CD4-positive, alpha-beta T cell treated with Interleukin-4 for 4 hours (primary cell): ENCODE data around the gene C4BPB.

ENCODE experiments used
- DNase-seq: peaks from one replicate; pipeline ENCODE4 v3.0.0-alpha.2; 2020

C4BPB gene

DNA sequence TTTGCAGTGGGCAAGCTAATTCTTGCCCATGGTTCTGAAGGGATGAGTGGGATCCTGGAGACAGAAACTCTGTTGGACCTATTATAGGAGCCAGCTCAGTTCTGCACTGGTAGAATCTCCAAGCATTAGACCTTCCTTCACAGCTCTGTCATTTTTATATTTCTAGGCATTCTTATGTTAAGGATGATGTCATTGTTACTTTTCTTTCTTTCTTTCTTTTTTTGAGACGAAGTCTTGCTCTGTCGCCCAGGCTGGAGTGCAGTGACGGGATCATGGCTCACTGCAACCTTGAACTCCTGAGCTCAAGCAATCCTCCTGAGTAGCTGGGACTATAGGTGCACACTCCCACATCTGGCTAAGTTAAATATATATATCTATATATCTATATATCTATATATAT lies 28.1 kb upstream of the C4BPB start:
- DNase-seq: no peak

- DNase-seq: no peak
Measured at GRCh38 chr1:207062058-207062457, 26.6 kb upstream of the C4BPB start.

- no peak for DNase-seq
Measured at GRCh38 chr1:207063014-207063413, 25.6 kb upstream of the C4BPB start.

- DNase-seq: no peak
Measured at GRCh38 chr1:207064561-207064960, 24.1 kb upstream of the C4BPB start.

DNA sequence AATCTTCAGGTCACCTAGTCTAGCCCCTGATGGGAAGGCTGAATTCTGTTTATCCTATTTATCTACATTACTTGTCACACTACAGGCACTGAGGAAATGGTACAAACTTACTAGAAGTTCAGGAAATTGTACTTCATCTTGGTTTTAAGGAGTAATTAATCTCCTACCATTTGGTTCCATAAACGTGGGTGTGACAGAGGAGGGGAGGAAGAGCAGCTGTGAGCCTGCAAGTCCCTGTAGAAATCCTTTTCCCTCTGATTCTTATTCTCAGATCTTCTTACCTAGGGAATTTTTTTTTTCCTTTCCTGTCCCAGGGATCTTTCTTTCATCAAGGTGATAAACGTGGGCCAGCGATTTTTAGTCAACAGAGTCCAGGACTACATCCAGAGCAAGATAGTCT lies 21.5 kb upstream of the C4BPB start:
- DNase-seq: no peak

DNA sequence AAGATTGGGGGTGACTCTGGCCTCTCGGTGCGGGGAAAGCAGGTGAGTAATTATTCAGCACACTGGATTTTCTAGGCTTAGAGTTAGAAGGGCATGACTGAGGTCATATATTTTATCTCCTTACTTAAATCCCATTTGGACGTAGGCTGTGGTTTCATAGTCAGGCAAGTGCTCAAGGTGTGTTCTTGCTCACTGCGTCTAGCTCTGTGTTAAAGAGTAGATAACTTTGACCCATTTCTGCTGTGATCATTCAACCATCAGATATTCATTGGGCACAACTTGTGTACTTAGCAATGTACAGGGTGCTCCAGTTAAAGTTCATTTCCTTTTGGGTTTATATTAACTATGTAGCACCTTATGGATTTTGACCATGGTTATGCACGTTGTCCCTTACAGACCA lies 21.0 kb upstream of the C4BPB start:
- no peak for DNase-seq

GRCh38 chr1:207069061-207069460 lies 19.6 kb upstream of the C4BPB start:
- DNase-seq: no peak

DNA sequence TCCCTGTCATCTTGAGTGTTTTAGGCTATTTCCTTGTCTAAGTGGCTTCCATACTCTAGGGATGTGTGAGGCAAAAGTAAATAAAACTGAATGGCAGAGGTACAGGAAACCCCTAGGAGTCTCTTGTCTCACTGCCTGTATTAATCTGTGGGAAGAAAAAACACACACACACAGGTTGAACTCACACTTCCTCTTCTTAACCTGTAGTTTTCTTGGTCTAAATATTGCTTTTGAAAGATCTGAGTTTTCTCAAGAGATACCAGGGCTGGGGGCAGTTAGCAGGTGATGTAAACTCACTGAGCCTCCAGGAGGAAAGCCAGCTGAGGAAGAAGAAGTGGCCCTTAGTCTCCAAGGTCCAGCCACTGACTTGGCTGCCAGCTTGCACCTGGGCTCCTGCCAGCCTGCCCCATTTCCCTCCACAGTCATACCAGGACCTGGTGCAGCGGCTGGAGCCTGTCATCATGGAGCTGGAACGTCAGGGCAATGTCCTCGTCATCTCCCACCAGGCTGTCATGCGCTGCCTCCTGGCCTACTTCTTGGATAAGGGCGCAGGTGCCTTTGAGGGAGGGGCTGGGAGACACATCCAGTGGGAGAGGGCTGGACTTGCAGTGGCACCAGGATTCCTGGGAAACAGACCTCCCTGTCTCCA lies 18.7 kb upstream of the C4BPB start:
- DNase-seq: no peak

DNA sequence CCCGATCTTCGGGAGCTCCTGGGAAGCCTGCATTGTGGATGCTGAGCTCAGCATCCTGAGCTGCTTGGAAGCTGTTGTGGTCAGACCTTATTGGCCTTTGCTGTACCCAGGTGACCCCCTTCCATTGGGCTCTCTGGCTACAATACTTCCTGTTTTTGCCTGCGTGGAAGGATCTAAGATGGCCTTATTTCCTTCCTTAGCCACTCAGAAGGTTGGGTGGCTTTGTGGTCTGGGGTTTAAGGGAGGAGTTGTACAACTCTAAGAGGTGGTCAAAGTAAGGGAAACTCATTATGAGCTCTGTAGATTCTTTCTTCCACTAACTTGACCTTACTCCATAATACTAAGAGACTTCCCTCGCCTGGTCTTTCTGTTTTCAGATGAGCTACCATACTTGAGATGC lies 17.8 kb upstream of the C4BPB start:
- DNase-seq: no peak

DNA sequence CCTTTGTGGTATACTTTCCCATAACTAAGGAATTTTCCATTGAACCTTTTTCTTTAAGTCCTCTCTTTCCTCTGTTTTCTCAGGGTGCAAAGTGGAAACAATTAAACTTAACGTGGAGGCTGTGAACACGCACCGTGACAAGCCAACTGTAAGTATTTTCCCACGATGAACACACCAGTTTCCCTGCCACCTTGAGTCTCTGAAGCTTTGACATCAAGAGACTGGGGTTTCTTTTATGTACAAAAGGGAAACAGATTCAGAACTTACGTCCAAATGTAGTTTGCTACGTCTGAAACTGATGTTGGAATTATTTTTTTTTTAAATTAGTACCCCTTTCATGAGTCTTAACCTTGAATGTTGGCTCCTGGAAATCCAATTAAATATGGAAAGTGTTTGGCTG lies 17.2 kb upstream of the C4BPB start:
- DNase-seq: no peak

DNA sequence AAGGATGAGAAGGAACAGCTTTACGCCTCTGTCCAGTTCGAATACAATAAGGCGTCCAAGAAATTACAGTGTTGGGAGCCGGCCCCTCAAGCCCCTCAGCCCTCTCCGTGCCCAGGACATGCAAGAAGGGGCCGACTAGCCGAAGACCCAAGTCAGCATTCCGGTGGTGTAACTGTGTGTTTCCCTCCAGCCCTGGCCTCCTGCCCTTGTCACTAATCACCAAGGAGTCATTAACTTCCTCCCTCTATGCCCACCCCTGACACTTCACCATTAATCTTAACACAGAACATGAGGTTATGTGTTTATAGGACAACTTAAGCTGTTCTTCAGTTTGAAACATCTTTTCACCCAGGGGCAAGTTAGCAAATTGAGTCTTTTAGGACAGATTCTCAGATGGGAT lies 16.4 kb upstream of the C4BPB start:
- no peak for DNase-seq

- DNase-seq: no peak
Measured at GRCh38 chr1:207073906-207074820, 14.5 kb upstream of the C4BPB start.

DNA sequence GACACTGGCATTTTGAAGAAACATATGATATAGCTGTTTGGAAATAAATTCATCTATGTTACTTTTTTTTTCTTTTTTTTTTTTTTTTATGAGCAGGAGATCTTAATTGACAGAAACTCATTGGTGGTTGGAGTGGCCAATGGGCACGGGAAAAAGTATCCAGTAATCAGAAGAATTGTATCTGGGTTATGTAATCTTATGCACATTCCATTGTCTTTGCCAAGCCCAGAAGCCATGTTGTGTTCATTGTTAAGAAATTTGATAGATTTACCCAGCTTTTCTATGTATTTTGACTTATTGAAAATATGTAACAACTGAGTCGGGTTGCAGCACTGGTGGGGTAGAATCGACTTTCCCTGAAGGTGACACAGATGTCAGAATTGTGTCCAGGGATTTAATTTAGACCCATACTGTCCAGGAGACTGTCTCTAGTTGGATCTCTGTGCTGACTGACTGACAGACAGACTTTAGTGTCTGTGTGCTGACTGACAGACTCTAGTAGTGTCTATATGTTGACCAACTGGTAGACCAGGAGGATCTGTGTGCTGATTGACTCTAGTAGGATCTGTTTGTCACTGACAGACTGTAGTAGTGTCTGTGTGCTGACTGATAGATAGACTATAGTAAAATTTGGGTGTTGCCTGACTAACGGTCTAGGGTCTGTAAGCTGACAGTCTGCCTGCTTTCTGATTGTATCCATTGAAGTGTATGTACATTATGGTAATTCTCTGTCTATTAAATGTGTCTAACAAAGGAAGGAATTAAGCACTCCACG lies 12.3 kb upstream of the C4BPB start:
- no peak for DNase-seq

DNA sequence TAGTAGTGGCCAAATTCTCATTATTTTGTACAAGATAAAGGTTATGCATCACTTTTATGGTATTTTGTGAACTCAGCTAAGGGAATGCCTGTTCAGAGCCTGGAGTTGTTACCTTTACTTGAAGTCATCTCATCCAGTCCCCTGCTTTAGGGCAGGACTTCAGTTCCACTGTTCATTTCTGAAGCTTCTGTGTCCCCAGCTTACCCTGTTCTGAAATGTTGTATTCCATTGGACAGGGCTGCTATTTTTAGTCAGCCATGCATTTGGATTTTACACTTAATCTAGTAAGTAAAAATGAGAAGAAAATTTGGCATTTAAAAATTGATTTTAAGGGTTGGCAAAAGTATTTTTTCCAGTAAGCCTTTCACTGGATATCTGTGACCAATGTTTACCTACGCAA lies 11.6 kb upstream of the C4BPB start:
- DNase-seq: no peak

GRCh38 chr1:207077470-207078377 lies 10.9 kb upstream of the C4BPB start:
- peak; percentile 80 for DNase-seq

- no peak for DNase-seq
Measured at GRCh38 chr1:207078578-207079132, 10.0 kb upstream of the C4BPB start.

DNA sequence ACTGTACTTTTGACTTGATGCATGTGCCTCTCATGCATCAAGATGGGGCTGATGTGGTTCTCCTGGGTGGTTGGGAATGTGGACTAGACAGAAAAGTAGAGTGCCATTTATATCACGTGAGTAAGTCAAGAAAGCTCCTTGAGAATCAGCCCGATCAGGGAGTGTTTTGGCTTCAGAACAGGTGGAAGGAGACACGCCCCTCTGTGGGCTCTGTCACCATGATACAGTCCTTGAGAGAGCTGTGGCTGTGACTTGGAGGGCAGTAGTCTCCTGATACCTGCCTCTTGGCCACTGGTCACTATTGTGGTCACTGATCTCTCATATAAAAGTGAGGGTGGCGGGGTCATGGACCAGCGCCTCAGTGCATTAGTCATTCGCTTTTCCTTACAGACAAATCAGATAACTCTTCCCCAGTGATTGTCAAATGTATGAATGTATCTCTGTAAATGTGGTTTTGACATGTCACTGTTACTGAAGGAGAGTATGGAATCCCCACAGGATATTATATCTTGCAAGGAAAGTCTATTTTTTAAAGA lies 8.9 kb upstream of the C4BPB start:
- DNase-seq: no peak

GRCh38 chr1:207081088-207081487 lies 7.6 kb upstream of the C4BPB start:
- no peak for DNase-seq

DNA sequence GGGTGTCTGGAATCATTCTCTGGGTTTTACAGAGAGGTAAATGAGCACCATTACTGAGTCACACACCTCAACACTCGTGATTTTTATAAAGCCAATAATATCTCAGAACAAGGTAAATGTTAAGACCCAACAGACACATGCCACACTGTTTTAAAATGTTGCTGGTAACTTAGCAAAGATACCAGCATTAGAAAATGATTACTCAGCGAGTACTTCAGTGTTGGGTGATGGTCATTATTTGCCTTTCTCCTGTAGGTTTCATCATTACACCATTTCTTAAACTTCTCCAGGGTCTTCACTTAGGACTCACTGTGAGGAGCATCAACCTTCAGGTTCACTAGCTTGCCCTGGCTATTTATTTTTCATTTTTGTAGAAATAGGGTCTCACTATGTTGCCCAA lies 6.9 kb upstream of the C4BPB start:
- no peak for DNase-seq

GRCh38 chr1:207084232-207084631 lies 4.4 kb upstream of the C4BPB start:
- no peak for DNase-seq

GRCh38 chr1:207084701-207085180 lies 3.9 kb upstream of the C4BPB start:
- peak; percentile 68 for DNase-seq

DNA sequence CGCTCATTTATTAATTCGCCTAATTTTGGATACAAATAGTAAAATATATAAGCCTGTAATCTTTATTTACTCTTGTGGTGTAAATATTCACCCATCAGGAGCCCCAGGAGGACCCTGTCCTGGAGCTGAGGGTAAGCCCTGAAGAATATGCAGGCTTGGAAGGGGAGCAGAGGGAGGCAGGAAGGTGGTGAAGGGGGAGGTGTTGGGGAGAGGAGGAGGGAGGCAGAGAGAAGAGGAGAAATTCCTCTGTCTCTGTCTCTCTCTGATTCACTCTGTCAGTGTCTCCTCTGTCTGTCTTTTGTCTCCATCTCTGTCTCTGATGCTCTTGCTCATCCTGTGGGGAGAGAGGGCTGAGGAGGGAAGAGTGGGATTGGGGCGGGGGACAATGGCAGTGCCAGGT lies 2.8 kb upstream of the C4BPB start:
- DNase-seq: no peak
